K562 (cell line): ENCODE results near the gene IRGQ. TPM values are rescaled to one million over a fixed set of nuclear protein-coding genes. Genes with fewer than 3 reads are reported as not detected.

Experiments used
- CC2D1A ChIP-seq: fragments of 450-650 bp; IDR thresholded peaks from 2 replicates; pipeline ENCODE4 v1.6.1; 2017; ENCODE audit warnings: mild to moderate bottlenecking
- DIDO1 ChIP-seq: fragments of 450-650 bp; IDR thresholded peaks from 2 replicates; pipeline ENCODE4 v1.6.1; 2016; ENCODE audit warnings: low read depth, missing biosample characterization, missing genetic modification characterization
- HDAC8 ChIP-seq: fragments of 450-650 bp; IDR thresholded peaks from 2 replicates; pipeline ENCODE4 v1.6.1; 2016; ENCODE audit warnings: mild to moderate bottlenecking, missing genetic modification characterization, moderate library complexity, missing compliant biosample characterization
- MCM2 ChIP-seq: fragments of 450-650 bp; IDR thresholded peaks from 2 replicates; pipeline ENCODE4 v1.6.1; 2017; ENCODE audit warnings: low read depth, mild to moderate bottlenecking
- MNT ChIP-seq, 2 experiments: fragments of 450-650 bp; conservative IDR thresholded peaks; 2 replicates each; pipeline ENCODE4 v1.6.1; 2017; ENCODE audit warnings: mild to moderate bottlenecking in 2 of 2, moderate library complexity in 2 of 2
- POLR2H ChIP-seq: IDR thresholded peaks from 2 replicates; pipeline ENCODE4 v1.6.1; 2016; ENCODE audit warnings: missing genetic modification characterization, low read depth, mild to moderate bottlenecking, control low read depth, missing compliant biosample characterization, moderate library complexity
- SIN3A ChIP-seq, 2 experiments: fragments of 150-350 bp in 1 of 2; IDR thresholded peaks; 2 replicates each; pipeline ENCODE4 v1.6.1; 2011 to 2016; ENCODE audit warnings: borderline replicate concordance in 2 of 2, low read depth in 2 of 2, low read length in 2 of 2, mild to moderate bottlenecking in 2 of 2, moderate library complexity in 2 of 2; ENCODE audit not compliant: control insufficient read depth in 1 of 2
- THAP7 ChIP-seq: fragments of 250-450 bp; sonication (Bioruptor Pico); IDR thresholded peaks from 2 replicates; pipeline ENCODE4 v1.5.0; 2021
- ZBTB34 ChIP-seq: fragments of 250-450 bp; sonication (Bioruptor Pico); IDR thresholded peaks from 2 replicates; pipeline ENCODE4 v1.8.0; 2021; ENCODE audit warnings: mild to moderate bottlenecking, moderate library complexity
- ZNF318 ChIP-seq, 2 experiments: fragments of 450-650 bp; IDR thresholded peaks; 2 replicates each; pipeline ENCODE4 v1.6.1; 2016; ENCODE audit warnings: mild to moderate bottlenecking in 2 of 2, borderline replicate concordance in 1 of 2, low read depth in 1 of 2, moderate library complexity in 1 of 2
- ZNF398 ChIP-seq: fragments of 250-450 bp; sonication (Bioruptor Pico); IDR thresholded peaks from 2 replicates; pipeline ENCODE4 v1.8.0; 2021; ENCODE audit warnings: moderate library complexity, mild to moderate bottlenecking, inconsistent platforms
- polyA plus RNA-seq, 8 experiments: library from polyadenylated mRNA; depleted of rRNA in 4 of 8; stranded (reverse) in 5 of 8; unstranded in 3 of 8; fragments of >200 nt; fragmentation: Nextera tagmentation in 2 of 8; fragmentation: Illumina TruSeq in 1 of 8; extraction: Ambion mirVana in 2 of 8; extraction: Trizol in 1 of 8; gene quantifications; 2 replicates each; pipeline versions ENCODE4 v1.2.1 to v1.2.3, GENCODE V29; 2011 to 2014; ENCODE audit warnings: inconsistent platforms in 1 of 8, missing spikeins in 1 of 8
- total RNA-seq, 7 experiments: library from RNA; depleted of rRNA in 6 of 7; stranded (reverse); fragments of >200 nt in 6 of 7; fragmentation: Illumina TruSeq in 2 of 7; extraction: Trizol in 2 of 7; gene quantifications; 2 replicates each; pipeline versions ENCODE4 v1.2.1 to v1.2.3, GENCODE V29; 2011 to 2021; ENCODE audit warnings: low replicate concordance in 1 of 7

The IRGQ gene
- total and polyA plus RNA-seq, 9 of the 15 experiments (the other 6 are each of a cell fraction or from before 2014, with no cell fraction given) = 3.5 to 19.2 (median 7.9) TPM

GRCh38 chr19:43575156-43575950, 20.6 kb downstream of the IRGQ start, which contains the start of the genes PINLYP and XRCC1 (continued):
- no peak for TF ChIP-seq MCM2
- no peak for TF ChIP-seq CC2D1A
- peak; percentile 54 to 76; a peak in 1 of 4 replicates for TF ChIP-seq SIN3A (IDR thresholded peaks at IDR 0.05; ENCODE audit: borderline replicate concordance in 2 of 2, control insufficient read depth in 1 of 2, low read depth in 2 of 2, low read length in 2 of 2)
- TF ChIP-seq ZBTB34 (CRISPR knock-in tag) = no peak
- peak in 1 of 2 experiments; percentile 60; a peak in 2 of 4 replicates for TF ChIP-seq MNT (conservative IDR thresholded peaks at IDR 0.05)
- TF ChIP-seq ZNF398 (CRISPR knock-in tag) = no peak
- 0 out of 2 replicates have a peak, but pooled peaks have one; percentile 22 for TF ChIP-seq HDAC8 (tag)
- no peak for TF ChIP-seq POLR2H
- TF ChIP-seq THAP7 (CRISPR knock-in tag) = no peak
- TF ChIP-seq DIDO1 (tag) = no peak
- no peak for TF ChIP-seq ZNF318 (IDR thresholded peaks at IDR 0.05; ENCODE audit: borderline replicate concordance in 1 of 2, low read depth in 1 of 2)
